Choroid plexus epithelial cell (primary cell): Measurements from ENCODE around the gene SMAP1.

Experiments used
- DNase-seq: peaks from one replicate; pipeline ENCODE4 v3.0.0-alpha.2; 2010; ENCODE audit warnings: low read depth
- H3K4me3 ChIP-seq: 2 replicates; pipeline ENCODE4 v1.5.1; 2011; ENCODE audit warnings: low read depth, mild to moderate bottlenecking, control low read depth, low read length, moderate library complexity
- TF ChIP-seq, protein P1 (sequence below): conservative IDR thresholded peaks from 2 replicates; pipeline ENCODE4 v1.5.1; 2011; ENCODE audit warnings: low read depth, mild to moderate bottlenecking, control low read depth, inconsistent platforms, low read length, moderate library complexity

Gene SMAP1

DNA sequence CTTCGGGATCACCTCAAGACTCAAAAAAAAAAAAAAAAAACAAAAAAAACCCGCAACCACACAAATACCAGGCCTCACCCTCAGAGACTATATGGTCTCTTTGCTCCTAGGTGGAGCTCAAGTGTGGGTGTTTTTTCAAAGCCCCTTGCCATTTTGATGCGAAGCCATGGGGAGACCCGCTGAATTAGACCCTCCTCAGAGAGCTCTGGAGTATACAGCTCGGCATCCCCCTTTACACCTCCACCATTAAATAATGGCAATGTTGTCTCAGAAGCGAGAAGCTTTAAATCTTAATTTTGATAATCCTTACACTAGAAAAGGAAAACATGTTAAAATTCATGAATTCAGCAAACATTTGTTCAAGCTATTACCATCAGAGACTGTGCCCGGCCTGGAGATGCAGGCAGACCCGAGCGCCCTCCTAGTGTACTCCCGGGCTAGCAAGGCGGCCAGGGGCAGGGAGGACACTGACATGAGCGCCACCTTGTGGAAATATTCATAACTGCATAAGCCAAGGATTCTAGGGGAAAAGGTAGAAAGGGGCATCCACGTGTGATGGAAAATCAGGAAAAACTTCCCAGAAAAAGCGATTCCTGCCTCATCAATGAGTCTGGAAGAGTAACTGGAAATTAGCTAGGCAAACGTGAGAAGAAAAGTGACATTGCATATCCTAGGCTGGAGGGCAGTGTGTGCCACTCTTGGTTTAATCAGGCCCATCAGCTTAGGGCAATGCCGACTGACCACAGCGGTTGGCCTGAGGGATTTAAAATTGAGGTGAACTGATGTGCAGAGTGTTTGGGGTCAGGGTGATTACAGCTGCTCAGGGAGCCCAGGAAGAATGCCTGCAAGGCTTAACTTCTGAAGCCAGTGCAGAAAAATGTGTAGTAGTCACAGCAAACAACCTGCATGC, 216.6 kb downstream of the SMAP1 start:
- DNase-seq, result peak; percentile 55
- no peak overlapping the region for H3K4me3 ChIP-seq
- TF ChIP-seq, protein P1, sequence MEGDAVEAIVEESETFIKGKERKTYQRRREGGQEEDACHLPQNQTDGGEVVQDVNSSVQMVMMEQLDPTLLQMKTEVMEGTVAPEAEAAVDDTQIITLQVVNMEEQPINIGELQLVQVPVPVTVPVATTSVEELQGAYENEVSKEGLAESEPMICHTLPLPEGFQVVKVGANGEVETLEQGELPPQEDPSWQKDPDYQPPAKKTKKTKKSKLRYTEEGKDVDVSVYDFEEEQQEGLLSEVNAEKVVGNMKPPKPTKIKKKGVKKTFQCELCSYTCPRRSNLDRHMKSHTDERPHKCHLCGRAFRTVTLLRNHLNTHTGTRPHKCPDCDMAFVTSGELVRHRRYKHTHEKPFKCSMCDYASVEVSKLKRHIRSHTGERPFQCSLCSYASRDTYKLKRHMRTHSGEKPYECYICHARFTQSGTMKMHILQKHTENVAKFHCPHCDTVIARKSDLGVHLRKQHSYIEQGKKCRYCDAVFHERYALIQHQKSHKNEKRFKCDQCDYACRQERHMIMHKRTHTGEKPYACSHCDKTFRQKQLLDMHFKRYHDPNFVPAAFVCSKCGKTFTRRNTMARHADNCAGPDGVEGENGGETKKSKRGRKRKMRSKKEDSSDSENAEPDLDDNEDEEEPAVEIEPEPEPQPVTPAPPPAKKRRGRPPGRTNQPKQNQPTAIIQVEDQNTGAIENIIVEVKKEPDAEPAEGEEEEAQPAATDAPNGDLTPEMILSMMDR, result peak; percentile 95

DNA sequence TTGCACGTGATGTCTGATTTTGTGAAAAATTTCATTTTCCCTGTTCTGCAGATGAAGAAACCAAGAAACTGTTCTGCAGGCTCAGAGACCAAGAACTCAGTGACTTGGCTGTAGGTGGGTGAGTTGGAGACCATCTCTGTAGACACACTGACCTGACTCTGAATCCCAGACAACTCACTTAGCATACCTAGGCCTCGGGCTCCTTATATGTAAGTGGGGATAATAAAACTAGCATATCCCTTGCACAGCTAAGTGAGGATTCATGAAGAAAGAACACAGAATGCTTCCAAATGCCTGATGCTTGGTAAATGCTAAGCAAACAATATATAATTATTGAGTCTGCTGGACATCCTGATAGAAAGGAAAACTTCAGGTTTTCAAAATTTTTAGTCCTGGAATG, 218.4 kb downstream of the SMAP1 start:
- TF ChIP-seq, protein P1, result no peak
- H3K4me3 ChIP-seq, result no peak overlapping the region
- no peak for DNase-seq

DNA sequence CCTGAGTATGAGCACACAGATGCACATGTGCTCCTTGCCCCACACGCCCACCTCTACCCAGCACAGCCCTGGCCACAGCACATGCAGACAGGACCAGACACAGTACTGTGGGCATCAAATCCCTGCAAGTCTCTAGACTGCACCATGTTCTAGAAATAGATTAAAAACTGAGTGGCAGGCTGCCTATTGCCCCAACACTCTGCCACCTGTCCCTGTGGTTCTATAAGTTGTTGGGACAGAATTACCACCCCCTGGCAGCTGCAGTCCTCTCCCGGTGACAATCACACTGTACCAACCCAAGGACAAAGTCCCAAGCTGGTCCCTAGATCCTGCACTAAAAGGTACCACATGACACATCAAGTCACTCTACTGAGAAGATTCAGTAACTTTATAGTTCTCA, 219.0 kb downstream of the SMAP1 start:
- TF ChIP-seq, protein P1, result no peak
- DNase-seq, result no peak
- H3K4me3 ChIP-seq, result no peak overlapping the region

DNA sequence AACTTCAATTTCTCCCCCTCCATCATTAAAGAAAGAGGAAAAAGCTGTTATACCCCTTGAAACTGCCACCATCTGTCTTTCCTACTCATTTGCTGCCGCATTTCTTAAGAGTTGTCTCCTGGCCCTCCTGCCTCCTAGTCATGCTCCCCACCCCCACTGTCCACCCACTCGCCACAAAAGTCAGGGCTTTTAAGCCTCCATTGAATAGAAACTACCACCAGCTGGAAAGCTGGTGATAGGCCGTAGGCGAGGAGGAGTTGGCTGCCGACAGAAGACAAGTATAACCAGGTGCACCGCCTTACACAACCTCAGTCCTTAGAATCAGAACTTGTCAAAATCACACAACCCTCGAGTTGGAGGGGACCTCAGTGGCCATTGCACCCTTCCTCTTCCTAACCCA, 221.6 kb downstream of the SMAP1 start:
- TF ChIP-seq, protein P1, result no peak
- DNase-seq, result no peak
- H3K4me3 ChIP-seq, result no peak overlapping the region

DNA sequence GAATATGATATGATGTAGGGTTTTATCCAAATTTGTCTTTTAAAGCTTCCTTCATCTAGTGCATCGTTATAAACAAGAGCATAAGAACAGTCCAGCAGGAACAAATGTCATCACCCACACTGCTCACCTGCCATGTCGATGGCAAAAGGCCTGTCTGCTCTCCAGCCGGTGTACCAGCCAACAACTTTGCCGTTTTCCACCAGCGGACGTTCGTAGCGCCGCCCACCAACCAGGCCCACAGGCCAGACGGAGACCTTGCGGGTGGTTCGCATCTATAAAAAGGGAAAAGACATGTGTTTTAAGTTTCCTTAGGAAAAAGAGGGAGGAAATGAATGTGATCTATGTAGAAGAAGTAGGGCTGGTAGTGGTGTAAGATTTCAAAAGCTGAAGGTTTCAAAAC, 226.3 kb downstream of the SMAP1 start:
- TF ChIP-seq, protein P1, result no peak
- no peak overlapping the region for H3K4me3 ChIP-seq

DNA sequence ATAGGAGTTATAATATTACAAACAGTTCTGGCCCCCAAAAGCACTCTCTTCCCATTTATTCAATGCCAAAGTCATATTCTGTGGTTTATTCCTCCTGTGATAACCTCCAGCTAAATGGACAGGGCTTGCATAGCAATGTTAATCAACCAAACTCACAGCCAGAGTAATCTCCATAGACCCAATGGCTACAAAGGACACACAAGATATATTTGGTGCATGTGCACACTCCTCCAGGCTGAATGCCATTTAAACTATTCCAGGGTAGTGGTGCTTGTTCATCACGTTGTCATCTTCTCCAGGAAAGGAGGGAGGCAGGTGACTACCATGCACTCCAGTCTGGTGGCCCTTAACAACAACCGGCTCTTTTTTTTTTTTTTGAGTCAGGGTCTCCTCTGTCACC, 232.4 kb downstream of the SMAP1 start:
- TF ChIP-seq, protein P1, result no peak
- no peak for DNase-seq
- H3K4me3 ChIP-seq, result no peak overlapping the region

More for the DNA sequence above, 226.3 kb downstream of the SMAP1 start:
- no peak for DNase-seq

DNA sequence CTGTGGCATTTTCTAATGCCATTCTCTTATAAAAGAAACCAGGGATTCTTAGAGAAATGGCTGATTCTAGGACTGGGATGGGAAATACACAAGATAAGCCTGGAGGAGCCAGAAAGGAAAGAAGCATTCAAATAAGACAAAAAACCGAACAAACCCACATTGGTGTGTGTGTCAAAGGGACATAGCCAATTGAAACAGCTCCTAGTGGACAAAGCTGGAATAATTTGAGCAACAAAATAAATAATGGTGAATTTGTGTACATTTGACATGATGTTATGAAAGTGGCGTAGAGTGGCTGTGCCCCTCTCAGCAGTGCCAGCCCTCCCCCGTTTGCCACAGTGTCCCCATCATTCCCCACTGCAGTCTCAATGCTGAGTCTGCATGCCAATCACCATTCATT, 233.6 kb downstream of the SMAP1 start:
- DNase-seq, result peak; percentile 17
- no peak overlapping the region for H3K4me3 ChIP-seq
- TF ChIP-seq, protein P1, result peak; percentile 51
